Measurements from ENCODE around the gene MTERF4. TPM values are rescaled to one million over a fixed set of nuclear protein-coding genes. Genes with fewer than 3 reads are reported as not detected.

Gene MTERF4
- total and polyA plus RNA-seq, 10 of the 15 experiments (the other 5 are each of a cell fraction or from before 2014, with no cell fraction given), result 36.7 to 69.1 (median 45.5) TPM

- SMC1A ChIA-PET (ENCODE audit: uncharacterized antibody, unreplicated experiment), result interaction anchor here (1.2 kb wide), 1 partner anchor 68 kb away, joined by 4 read pairs; the partner anchor contains the start of gene PASK
- WGBS (ENCODE audit: insufficient coverage, insufficient replicate concordance, low lambda C conversion rate, missing lambda C conversion rate), result 77% methylated on average over 7 of the region's 9 CpGs
- no peak for FAIRE-seq
- no peak for ATAC-seq
- DNase-seq (ENCODE audit: low read depth, low spot score), result no peak
- CTCF ChIA-PET, result no interaction called here
- intact Hi-C loops (cut with micrococcal nuclease; ENCODE audit: unreplicated experiment) (loop anchor here (10.0 kb wide), 1 partner anchor 64 kb away; the partner anchor contains the start of gene PASK), in situ Hi-C loops (cut with MboI) (no loop called here)
- RAD21 ChIA-PET (ENCODE audit: unreplicated experiment), result no interaction called here
- Histone ChIP-seq H3K36me3 (ENCODE audit: control insufficient read depth in 2 of 2, insufficient read depth in 2 of 2, low read length in 1 of 2) (peaks cover 2% of the 10 kb centered on the region in 2 experiments; a peak in 2 of 4 replicates), H2AFZ (ENCODE audit: control insufficient read depth, low read depth, low read length) (no peak overlapping the region), H4K20me1 (ENCODE audit: control insufficient read depth, insufficient read depth) (no peaks in the 10 kb centered on the region), H3K4me3 (no peak overlapping the region), H3K27me3 (replicated peaks in 1 of 2; ENCODE audit: control insufficient read depth in 2 of 2, insufficient read depth in 2 of 2, low read length in 1 of 2) (no peaks in the 10 kb centered on the region), H3K27ac (ENCODE audit: control insufficient read depth, insufficient read depth) (no peak overlapping the region), H3K9ac (ENCODE audit: control insufficient read depth, insufficient read depth, low read length) (no peak overlapping the region), H3K4me2 (ENCODE audit: control insufficient read depth, insufficient read depth) (no peak overlapping the region), H3K79me2 (ENCODE audit: control insufficient read depth, insufficient read depth, low read length) (no peaks in the 10 kb centered on the region), H3K9me3 (replicated peaks; ENCODE audit: control insufficient read depth, insufficient read depth, low read length) (no peaks in the 10 kb centered on the region; the same call in 2 of the 3 replicates), H3K4me1 (ENCODE audit: control insufficient read depth, insufficient read depth, low read length) (no peaks in the 10 kb centered on the region; the same call in 1 of the 2 replicates)
- POLR2A ChIA-PET, result no interaction called here
- no TSS peak for BruUV-seq (replicated peaks)
- no peak for TF ChIP-seq ELK1 (IDR thresholded peaks at IDR 0.05; ENCODE audit: low read depth, low read length)
- no peak for TF ChIP-seq YY1 (IDR thresholded peaks at IDR 0.05; ENCODE audit: low read depth, low read length)
- no peak for TF ChIP-seq SPI1 (IDR thresholded peaks at IDR 0.05; ENCODE audit: borderline replicate concordance, insufficient read depth, low read depth, low read length)
- no peak for TF ChIP-seq RELA (IDR thresholded peaks at IDR 0.05; ENCODE audit: borderline replicate concordance, partially characterized antibody)
- TF ChIP-seq PML (IDR thresholded peaks at IDR 0.05; ENCODE audit: low read length), result no peak
- no peak for TF ChIP-seq PRDM15 (CRISPR knock-in tag; IDR thresholded peaks at IDR 0.05)
- no peak for TF ChIP-seq MEF2B (IDR thresholded peaks at IDR 0.05; ENCODE audit: partially characterized antibody, poor library complexity, severe bottlenecking)
- TF ChIP-seq ZBED1 (IDR thresholded peaks at IDR 0.05; ENCODE audit: borderline replicate concordance), result no peak
- TF ChIP-seq CBFB (IDR thresholded peaks at IDR 0.05; ENCODE audit: low read depth), result no peak
- no peak for TF ChIP-seq SRF (IDR thresholded peaks at IDR 0.05; ENCODE audit: low read depth in 2 of 2, low read length in 2 of 2)
- TF ChIP-seq EED (IDR thresholded peaks at IDR 0.05; ENCODE audit: low read depth), result no peak
- no peak for TF ChIP-seq JUNB (IDR thresholded peaks at IDR 0.05)
- TF ChIP-seq JUND (IDR thresholded peaks at IDR 0.05; ENCODE audit: low read depth, low read length), result no peak
- TF ChIP-seq CHD2 (IDR thresholded peaks at IDR 0.05; ENCODE audit: borderline replicate concordance, low read depth, low read length), result no peak
- no peak for TF ChIP-seq E2F4 (IDR thresholded peaks at IDR 0.05; ENCODE audit: low read depth, low read length)
Observed at GRCh38 chr2:241081190-241081642, 20.9 kb downstream of the MTERF4 start.
